HG03135 (cell line): ENCODE results near the gene DDX25.

Experiments
- ATAC-seq: cut with Tn5 transposase; IDR thresholded peaks from one replicate; pipeline ENCODE4 v1.9.1; 2021; ENCODE audit warnings: mild to moderate bottlenecking, moderate library complexity; ENCODE audit not compliant: unreplicated experiment

Gene DDX25

GRCh38 chr11:125948278-125949051 lies 44.2 kb downstream of the DDX25 start:
- ATAC-seq = no peak

- no peak for ATAC-seq
Observed at GRCh38 chr11:125949271-125950177, 45.2 kb downstream of the DDX25 start.

DNA sequence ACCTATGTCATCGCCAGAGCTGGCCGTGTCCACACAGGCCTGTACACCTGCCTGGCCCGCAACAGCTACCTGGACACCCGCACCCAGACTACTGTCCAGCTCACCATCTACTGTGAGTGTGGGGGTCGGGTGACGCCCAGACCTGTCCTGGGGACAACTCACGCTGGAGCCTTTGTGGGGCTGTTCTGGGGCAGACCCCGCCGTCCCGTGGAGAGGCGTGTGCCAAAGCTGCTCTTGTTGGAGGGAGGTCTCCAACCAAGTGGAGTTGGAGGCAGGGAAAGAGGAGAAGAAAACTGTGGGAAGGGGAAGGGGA lies 45.8 kb downstream of the DDX25 start:
- no peak for ATAC-seq

- no peak for ATAC-seq
Observed at GRCh38 chr11:125950696-125951651, 46.7 kb downstream of the DDX25 start.

GRCh38 chr11:125951731-125952130 lies 47.4 kb downstream of the DDX25 start:
- no peak for ATAC-seq

- ATAC-seq = no peak
Observed at GRCh38 chr11:125952559-125952958, 48.3 kb downstream of the DDX25 start.

DNA sequence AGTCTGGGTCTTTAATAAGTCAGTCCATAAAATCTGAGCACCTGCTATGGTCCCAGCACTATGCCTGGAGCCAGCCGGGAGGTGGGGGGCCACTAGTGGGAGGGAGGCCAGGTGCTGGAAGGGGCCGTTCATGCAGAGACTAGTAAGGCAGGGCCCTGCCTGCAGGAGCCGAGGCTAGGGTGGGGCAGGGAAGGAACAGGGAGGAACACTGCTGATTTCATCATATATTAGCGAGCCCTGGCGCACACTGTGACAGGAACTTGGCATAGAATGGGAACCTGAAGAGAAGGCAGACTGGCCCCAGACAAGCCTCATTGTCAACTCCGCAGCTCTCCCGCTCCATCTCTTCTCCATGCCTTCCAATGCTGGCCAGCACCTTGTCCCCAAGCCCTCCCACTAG lies 48.7 kb downstream of the DDX25 start:
- ATAC-seq = no peak

DNA sequence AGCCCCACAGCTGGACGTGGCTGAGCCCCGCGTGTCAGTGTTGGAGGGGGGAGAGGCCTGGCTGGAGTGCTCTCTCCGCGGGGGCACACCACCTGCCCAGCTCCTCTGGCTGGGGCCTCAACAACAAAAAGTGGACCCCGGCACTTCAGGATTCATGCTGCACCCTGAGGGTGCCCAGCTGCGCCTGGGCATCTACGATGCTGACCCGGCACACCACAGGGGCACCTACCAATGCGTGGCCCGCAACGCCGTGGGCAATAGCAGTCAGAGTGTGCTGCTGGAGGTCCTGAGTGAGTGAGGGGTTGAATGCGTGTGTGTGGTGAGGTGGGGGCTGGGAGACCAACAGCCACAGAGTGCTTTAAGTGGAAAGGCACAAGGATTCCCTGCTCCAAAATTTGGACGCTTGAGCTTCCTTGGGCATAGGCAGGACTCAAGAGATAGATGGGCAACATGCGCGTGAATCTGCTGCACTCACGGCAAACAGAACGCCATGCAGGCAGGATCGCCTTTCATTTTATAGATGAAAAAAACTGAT lies 49.2 kb downstream of the DDX25 start:
- ATAC-seq = no peak

- ATAC-seq = no peak
Observed at GRCh38 chr11:125954123-125954944, 50.0 kb downstream of the DDX25 start.

- ATAC-seq = no peak
Observed at GRCh38 chr11:125954945-125955640, 50.8 kb downstream of the DDX25 start.

DNA sequence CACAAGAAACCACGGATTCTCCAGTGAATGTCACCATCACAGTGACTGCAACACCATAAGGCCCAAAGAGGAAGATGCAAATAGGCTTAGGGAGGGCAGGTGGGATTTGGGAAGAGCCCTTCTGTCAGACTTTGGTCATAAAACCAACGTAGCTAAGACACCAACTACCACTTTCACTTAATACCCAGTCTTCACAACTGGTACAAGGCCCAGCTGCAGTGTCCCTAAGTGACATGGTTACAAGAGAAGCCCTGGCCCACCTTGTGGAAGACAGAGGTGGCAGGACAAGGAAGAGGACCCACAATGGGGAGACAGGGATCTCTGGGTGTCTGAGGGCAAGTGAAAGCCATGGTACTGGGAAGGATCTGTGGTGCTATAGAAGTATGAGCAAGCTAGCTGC lies 51.5 kb downstream of the DDX25 start:
- ATAC-seq = no peak

DNA sequence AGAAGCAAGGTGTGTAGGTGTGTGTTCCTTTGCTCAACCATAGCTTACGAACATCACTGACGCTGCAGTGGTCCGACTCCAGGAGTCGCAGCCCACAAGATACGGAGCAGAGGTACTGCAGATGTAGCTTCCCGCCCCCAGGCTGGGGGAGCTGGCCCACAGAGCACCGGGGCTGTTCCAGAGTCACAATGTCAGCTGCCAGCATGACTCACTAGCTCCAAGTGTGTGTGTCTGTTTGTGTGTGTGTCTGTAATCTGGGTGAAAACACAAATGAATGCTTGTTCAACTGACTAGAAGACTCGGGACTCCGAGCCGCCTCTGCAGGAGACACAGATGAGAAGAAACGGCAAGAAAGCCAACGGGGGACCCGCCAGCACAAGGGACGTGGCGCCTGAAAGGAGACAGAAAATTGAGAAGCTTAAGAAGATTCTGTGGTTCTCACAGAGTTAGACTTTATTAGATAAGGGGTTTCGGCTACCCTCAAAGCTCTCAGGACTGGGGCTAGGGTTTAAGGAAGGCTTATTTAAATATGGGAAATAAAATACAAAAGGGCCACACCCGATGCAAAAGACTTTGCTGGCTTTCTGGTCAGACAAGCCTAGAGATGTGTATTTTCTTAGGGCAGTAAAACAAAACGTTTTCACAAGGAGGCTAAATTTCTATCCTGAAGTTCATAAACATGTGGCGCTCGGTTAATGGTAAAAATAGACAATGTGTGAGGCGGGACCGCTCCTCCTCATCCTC lies 52.3 kb downstream of the DDX25 start:
- no peak for ATAC-seq

- no peak for ATAC-seq
Observed at GRCh38 chr11:125957618-125958332, 53.5 kb downstream of the DDX25 start.

DNA sequence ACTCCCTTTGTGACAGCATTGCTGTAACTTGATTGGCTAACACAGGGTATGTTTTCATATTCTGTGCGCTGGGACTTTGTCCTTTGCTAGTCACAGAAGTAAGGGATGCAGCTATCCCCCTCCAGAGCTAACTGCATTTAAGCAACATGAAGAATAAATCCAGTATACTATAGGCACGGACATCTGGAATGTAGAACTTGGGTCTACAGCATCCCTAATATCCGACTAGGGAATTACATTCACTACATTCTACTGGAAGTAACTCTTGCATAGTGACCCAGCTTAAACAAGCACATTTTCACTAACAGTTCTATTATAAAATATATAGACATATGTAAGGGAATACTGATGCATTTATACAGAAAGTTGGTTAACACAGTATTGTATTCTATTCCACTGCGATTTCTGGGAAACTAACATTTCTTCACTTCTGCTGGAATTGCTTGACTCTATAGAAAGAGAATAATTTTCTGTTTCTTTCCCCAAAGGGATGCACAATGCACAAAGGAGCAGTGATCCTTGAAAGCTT lies 54.6 kb downstream of the DDX25 start:
- no peak for ATAC-seq

GRCh38 chr11:125959511-125959910 lies 55.2 kb downstream of the DDX25 start:
- no peak for ATAC-seq

- no peak for ATAC-seq
Observed at GRCh38 chr11:125959931-125960330, 55.6 kb downstream of the DDX25 start.

- no peak for ATAC-seq
Observed at GRCh38 chr11:125960771-125961170, 56.5 kb downstream of the DDX25 start.

DNA sequence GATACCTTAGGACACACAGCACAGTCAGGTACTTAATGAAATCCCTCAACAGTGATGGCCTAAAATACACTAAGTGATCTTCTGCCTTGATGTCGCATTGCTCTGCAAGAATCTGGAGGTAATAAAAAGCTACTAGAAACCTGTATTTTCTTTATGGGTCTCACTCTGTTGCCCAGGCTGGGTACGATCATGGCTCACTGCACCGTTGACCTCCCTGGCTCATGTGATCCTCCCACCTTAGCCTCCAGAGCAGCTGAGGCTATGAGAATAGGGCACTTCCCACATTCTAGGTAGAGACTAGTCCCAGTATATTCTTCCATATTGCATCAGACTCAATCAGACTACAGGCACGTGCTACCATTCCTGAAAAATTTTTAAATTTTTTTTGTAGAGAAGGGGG lies 63.2 kb downstream of the DDX25 start:
- ATAC-seq = no peak
